RCC 7860 (cell line): ENCODE results near the gene BORCS8.
"Not testable (repeated sequence)": the region's sequence is repeated elsewhere in the genome, so short reads cannot be mapped to it uniquely, and the experiment has no call there.

ENCODE experiments used
- DNase-seq: peaks from one replicate; pipeline ENCODE4 v3.0.0-alpha.2; 2015; ENCODE audit warnings: low spot score
- FAIRE-seq: peaks from 2 replicates; lab custom pipeline; 2012; peaks lifted over from hg19 to GRCh38; lab: Jason Lieb, UNC

Gene BORCS8

GRCh38 chr19:19192078-19192882, at the start of gene BORCS8, which contains the start of gene RFXANK:
BORCS8 (minus strand) TSS chr19:19192152; CDS start chr19:19192117, 35 bp downstream.
RFXANK (plus strand) TSS chr19:19192258; CDS start chr19:19193947, 1,689 bp downstream.
- FAIRE-seq = peak; percentile 93

GRCh38 chr19:19240476-19240875, 48.5 kb upstream of the BORCS8 start:
- FAIRE-seq (no peak), DNase-seq (no peak)

More at GRCh38 chr19:19192078-19192882, at the start of gene BORCS8, which contains the start of gene RFXANK:
- DNase-seq = peak; percentile 95

DNA sequence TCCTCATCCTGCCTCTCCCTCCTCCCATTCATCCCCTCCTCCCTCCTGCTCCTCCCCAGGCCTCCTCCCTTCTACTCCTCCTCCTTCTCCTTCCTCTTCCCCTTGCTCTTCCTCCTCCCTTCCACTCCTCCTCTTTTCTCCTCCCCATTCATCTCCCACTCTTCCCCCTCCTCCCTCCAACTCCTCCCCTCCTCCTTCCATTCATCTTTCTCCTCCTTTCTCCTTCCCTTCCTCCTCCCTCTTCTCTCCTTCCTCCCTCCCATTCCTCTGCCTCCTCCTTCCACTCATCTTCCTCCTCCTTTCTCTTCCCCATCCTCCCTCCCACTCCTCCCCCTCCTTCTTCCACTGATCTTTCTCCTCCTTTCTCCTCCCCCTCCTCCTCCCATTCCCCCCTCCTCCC, 47.7 kb upstream of the BORCS8 start:
- DNase-seq (no peak), FAIRE-seq (no peak)

DNA sequence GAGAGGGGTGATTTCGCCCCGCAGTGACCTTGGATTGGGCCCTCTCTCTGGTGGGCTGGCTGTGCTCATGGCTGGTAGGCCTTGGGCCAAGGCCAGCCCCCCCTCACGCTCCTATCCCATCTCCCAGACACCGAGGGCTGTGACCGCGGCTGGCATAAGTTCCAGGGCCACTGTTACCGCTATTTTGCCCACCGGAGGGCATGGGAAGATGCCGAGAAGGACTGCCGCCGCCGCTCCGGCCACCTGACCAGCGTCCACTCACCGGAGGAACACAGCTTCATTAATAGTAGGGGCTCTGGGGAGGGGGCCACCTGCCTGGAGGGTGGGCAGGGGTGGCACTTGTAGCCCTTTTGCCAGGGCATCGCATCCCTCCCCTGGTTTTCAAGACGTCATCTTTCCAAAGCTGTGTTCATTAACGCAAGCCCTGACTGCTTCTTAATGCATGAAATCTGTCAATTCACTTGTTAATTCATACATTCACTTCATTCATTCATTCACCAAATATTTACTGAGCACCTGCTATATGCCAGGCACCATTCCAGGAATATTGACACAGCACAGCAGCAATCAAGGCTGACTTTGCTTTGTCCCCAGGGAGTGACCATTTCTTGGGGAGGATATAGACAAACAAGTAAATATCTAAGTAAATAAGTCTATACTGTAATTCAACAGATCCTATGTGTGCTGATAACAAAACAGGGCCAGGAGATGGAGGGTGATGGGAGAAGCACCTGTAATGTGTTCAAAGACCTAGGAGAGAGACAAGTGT, 46.4 kb upstream of the BORCS8 start:
- FAIRE-seq (no peak), DNase-seq (no peak)

DNA sequence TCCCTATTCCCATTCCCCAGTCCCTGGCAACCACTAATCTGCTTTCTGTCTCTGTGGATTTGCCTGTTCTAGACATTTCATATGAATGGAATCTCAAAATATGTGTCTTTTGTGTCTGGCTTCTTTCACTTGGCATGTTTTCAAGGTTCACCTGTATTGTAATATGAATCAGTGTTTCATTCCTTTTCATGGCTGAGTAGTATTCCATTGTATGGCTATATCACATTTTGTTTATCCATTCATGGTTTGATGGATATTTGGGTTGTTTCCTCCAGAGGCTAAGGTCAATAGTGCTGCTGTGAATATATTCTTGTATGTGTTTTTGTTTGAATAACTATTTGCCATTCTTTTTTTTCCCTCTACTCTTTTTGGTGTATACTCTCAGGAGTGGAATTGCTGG, 44.2 kb upstream of the BORCS8 start:
- FAIRE-seq = no peak
- DNase-seq = no peak

DNA sequence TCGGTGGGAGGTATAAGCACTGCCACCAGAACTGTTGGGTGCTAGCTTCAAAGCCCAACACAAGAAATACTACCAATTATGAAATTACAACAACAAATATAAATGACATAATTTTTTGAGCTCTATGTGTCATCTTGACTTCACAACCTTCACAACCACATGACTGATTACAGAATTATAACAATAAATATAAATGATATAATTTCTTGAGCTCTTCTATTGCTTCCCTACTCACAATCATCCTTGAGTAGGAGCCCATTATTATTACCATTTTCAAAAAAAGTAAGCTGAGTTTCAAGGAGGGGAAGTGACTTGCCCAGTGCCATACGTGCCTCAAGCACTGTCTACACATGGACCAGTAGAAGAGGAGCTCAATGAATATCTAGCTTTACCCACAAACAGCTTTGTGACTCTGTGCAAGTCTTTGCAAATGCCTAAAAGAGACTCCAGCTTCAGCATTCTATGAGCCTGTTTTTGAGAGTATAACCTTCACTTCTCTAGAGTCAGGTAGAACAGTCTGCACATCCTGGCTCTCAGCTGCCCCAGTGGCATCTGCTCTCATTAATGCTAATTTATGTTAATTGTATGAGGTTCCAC, 42.4 kb upstream of the BORCS8 start:
- FAIRE-seq (no peak), DNase-seq (no peak)

- FAIRE-seq (no peak), DNase-seq (no peak)
Observed at GRCh38 chr19:19232261-19232721, 40.3 kb upstream of the BORCS8 start.

- no peak for FAIRE-seq
Observed at GRCh38 chr19:19230999-19231398, 39.0 kb upstream of the BORCS8 start.

GRCh38 chr19:19229701-19230100, 37.7 kb upstream of the BORCS8 start:
- FAIRE-seq (no peak), DNase-seq (no peak)

More at GRCh38 chr19:19230999-19231398, 39.0 kb upstream of the BORCS8 start:
- DNase-seq = no peak

- DNase-seq (no peak), FAIRE-seq (no peak)
Observed at GRCh38 chr19:19227217-19227616, 35.3 kb upstream of the BORCS8 start.

- FAIRE-seq = no peak
- DNase-seq = no peak
Observed at GRCh38 chr19:19226663-19227062, 34.7 kb upstream of the BORCS8 start.

DNA sequence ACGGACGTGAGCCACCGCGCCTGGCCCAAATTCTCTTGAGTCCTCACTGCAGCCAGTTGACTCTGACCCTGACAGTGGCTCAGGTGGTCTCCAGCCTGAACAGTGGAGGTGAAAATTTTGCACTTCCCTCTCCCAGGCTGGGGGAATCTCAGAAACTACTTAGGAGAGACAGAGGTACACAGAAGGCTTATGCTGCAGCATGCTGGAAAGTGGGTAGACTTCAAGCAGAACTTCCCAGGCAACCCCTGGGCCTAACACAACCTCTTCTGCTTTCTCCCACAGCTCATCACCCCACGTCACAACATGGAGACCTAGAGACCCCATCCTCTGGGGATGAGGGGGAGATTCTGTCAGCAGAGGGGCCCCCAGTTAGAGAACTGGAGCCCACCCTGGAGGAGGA, 34.3 kb upstream of the BORCS8 start:
- FAIRE-seq (no peak), DNase-seq (no peak)

GRCh38 chr19:19224852-19225494, 33.0 kb upstream of the BORCS8 start:
- DNase-seq (no peak), FAIRE-seq (no peak)

- FAIRE-seq (no peak), DNase-seq (no peak)
Observed at GRCh38 chr19:19224150-19224851, 32.3 kb upstream of the BORCS8 start.

- DNase-seq (no peak), FAIRE-seq (no peak)
Observed at GRCh38 chr19:19223636-19224035, 31.7 kb upstream of the BORCS8 start.

DNA sequence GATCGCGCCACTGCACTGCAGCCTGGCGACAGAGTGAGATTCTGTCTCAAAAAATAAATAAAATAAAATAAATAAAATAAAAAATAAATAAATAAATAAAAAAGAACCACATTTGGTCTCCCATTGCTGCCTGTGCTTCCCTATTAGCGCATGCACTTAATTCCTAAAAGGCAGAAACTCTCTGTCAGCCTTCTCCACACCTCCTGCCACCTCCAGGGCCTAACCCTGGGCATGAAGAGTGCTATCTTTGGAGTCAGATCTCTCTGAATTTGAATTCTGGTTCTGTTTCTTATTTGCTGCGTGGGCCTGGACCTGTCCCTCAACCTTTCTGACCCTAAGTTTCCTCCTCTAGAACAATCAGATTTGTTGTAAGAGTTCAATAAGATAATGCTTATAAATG, 31.1 kb upstream of the BORCS8 start:
- DNase-seq (no peak), FAIRE-seq (no peak)

GRCh38 chr19:19221000-19221399, 29.0 kb upstream of the BORCS8 start:
- FAIRE-seq, DNase-seq: not testable (repeated sequence)

DNA sequence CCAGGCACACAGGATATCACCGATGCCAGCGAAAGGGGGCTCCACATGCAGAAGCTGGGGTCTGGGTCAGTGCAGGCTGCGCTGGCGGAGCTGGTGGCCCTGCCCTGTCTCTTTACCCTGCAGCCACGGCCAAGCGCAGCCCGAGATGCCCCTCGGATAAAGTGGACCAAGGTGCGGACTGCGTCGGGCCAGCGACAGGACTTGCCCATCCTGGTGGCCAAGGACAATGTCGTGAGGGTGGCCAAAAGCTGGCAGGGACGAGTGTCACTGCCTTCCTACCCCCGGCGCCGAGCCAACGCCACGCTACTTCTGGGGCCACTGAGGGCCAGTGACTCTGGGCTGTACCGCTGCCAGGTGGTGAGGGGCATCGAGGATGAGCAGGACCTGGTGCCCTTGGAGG, 27.0 kb upstream of the BORCS8 start:
- DNase-seq (no peak), FAIRE-seq (no peak)

GRCh38 chr19:19217099-19217498, 25.1 kb upstream of the BORCS8 start:
- FAIRE-seq = no peak
- peak; percentile 11 for DNase-seq

DNA sequence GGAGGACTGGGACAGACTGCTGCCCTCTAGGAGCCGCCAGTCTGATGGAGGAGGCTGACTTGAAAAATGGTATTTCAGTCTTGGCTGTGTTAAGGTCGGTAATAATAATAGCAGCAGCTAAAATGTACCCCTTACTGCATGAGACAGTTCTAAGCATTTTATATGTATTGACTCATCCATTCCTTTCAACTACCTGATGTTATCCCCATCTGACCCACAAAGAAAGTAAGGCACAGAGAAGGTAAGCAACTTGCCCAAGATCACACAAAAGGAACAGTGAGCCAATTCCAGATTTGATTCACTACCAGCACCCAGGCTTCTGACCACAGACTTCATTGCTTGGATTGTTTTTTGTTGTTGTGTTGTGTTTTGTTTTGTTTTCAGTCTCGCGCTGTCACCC, 23.8 kb upstream of the BORCS8 start:
- DNase-seq (no peak), FAIRE-seq (no peak)
